ENCODE data around the gene PCDHB6.
"Not testable (repeated sequence)": the region's sequence is repeated elsewhere in the genome, so short reads cannot be mapped to it uniquely, and the experiment has no call there.

PCDHB6 gene

DNA sequence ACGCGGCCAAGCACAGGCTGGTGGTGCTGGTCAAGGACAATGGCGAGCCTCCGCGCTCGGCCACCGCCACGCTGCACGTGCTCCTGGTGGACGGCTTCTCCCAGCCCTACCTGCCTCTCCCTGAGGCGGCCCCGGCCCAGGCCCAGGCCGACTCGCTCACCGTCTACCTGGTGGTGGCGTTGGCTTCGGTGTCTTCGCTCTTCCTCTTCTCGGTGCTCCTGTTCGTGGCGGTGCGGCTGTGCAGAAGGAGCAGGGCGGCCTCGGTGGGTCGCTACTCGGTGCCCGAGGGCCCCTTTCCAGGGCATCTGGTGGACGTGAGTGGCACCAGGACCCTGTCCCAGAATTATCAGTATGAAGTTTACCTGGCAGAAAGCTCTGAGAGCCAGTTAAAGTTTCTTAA is 8.0 kb downstream of the PCDHB6 start:
- DNase-seq (ENCODE audit: low read depth in 2 of 2, low spot score in 1 of 2), result not testable (repeated sequence)

- DNase-seq (ENCODE audit: low read depth in 2 of 2, low spot score in 1 of 2), result no peak
These were observed 22.7 kb downstream of the PCDHB6 start, which contains the start of gene PCDHB7 for GRCh38 chr5:141172381-141173204. Gene PCDHB7 (plus strand): TSS chr5:141172644. CDS start chr5:141172836, 192 bp downstream.

GRCh38 chr5:141174291-141175104 is 24.6 kb downstream of the PCDHB6 start:
- DNase-seq (ENCODE audit: low read depth in 2 of 2, low spot score in 1 of 2), result not testable (repeated sequence)

DNA sequence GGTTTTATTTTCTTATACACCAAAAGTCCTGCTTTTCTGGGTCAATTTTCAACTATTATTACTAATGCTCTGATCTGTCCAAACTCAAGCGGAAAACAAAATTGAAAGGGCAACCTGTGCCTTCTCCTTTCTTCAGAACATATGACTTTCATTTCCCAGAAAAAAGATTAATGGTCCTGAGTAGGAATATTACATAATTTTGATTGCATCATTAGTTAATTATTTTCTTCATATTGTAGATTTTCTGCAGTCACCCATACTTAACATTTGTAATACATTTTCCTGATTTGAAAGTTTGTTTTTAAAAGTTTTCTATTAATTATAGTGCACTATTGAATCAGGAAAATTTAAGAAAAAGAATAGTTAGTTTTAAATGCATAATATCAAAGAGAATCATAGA is 26.1 kb downstream of the PCDHB6 start:
- no peak for DNase-seq (ENCODE audit: low read depth in 2 of 2, low spot score in 1 of 2)

DNA sequence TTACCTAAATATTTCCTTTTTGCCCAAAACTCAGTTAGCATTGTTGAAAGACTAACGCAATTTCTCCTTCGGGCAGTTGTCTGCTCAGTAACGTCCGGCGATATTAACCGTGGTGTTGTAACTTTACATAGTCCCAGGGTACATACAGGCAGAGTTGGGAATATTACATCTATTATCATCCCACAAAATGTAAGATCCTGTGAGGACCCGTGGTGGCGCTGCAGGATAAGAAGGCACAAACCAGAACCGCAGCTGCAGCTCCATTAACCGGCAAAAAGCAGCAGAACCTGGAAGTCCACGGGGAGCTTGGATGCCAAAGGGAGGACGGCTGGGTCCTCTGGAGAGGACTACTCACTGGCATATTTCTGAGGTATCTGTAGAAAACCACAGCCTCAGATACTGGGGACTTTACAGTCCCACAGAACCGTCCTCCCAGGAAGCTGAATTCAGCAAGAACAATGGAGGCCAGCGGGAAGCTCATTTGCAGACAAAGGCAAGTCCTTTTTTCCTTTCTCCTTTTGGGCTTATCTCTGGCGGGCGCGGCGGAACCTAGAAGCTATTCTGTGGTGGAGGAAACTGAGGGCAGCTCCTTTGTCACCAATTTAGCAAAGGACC is 27.8 kb downstream of the PCDHB6 start, which contains the start of gene PCDHB8:
PCDHB8 (plus strand) TSS at position 214 of the 615 bp plus-strand sequence; CDS start at position 459, 245 bp downstream.
- not testable (repeated sequence) for DNase-seq (ENCODE audit: low read depth in 2 of 2, low spot score in 1 of 2)

- DNase-seq (ENCODE audit: low read depth in 2 of 2, low spot score in 1 of 2), result not testable (repeated sequence)
These were observed 29.5 kb downstream of the PCDHB6 start for GRCh38 chr5:141179371-141179770.

DNA sequence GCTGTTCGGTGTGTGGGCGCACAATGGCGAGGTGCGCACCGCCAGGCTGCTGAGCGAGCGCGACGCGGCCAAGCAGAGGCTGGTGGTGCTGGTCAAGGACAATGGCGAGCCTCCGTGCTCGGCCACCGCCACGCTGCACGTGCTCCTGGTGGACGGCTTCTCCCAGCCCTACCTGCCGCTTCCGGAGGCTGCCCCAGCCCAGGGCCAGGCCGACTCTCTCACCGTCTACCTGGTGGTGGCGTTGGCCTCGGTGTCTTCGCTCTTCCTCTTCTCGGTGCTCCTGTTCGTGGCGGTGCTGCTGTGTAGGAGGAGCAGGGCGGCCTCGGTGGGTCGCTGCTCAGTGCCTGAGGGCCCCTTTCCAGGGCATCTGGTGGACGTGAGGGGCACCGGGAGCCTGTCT is 30.0 kb downstream of the PCDHB6 start:
- DNase-seq (ENCODE audit: low read depth in 2 of 2, low spot score in 1 of 2), result not testable (repeated sequence)

- DNase-seq (ENCODE audit: low read depth in 2 of 2, low spot score in 1 of 2), result no peak
These were observed 30.5 kb downstream of the PCDHB6 start for GRCh38 chr5:141180313-141180712.

GRCh38 chr5:141182248-141182647 is 32.4 kb downstream of the PCDHB6 start, which contains the start of gene PCDHB16:
Gene PCDHB16 (plus strand): TSS chr5:141182387. CDS start chr5:141182560, 173 bp downstream.
- DNase-seq (ENCODE audit: low read depth in 2 of 2, low spot score in 1 of 2), result no peak

- not testable (repeated sequence) for DNase-seq (ENCODE audit: low read depth in 2 of 2, low spot score in 1 of 2)
These were observed 34.4 kb downstream of the PCDHB6 start for GRCh38 chr5:141184117-141184855.

DNA sequence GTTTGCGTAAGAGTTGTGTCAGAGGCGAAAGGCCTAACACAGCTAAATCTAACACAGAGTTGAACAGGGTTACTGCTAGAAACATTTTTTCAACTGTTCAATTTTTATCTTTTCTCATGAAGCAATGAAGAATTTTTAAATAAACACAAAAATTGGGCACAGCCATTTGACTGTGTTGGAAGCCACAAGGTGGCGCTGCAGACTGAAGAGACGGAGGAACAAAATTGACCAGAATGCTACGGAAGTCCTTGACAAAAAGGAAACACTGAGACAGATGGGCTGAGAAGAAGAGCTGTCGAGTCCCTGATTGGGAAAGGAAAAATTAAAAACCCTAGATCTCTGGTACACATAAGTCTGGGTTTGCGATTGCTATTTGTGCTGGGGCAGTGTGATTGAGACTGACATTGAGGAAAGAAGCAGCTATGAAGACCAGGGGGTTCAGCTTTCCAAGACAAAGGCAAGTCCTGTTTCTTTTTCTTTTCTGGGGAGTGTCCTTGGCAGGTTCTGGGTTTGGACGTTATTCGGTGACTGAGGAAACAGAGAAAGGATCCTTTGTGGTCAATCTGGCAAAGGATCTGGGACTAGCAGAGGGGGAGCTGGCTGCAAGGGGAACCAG is 37.1 kb downstream of the PCDHB6 start, which contains the start of gene PCDHB9:
PCDHB9 (plus strand) TSS at position 265 of the 616 bp plus-strand sequence; CDS start at position 423, 158 bp downstream.
- no peak for DNase-seq (ENCODE audit: low read depth in 2 of 2, low spot score in 1 of 2)

DNA sequence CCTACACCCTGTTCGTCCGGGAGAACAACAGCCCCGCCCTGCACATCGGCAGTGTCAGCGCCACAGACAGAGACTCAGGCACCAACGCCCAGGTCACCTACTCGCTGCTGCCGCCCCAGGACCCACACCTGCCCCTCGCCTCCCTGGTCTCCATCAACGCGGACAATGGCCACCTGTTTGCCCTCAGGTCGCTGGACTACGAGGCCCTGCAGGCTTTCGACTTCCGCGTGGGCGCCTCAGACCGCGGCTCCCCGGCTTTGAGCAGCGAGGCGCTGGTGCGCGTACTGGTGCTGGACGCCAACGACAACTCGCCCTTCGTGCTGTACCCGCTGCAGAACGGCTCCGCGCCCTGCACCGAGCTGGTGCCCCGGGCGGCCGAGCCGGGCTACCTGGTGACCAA is 38.8 kb downstream of the PCDHB6 start:
- not testable (repeated sequence) for DNase-seq (ENCODE audit: low read depth in 2 of 2, low spot score in 1 of 2)

DNA sequence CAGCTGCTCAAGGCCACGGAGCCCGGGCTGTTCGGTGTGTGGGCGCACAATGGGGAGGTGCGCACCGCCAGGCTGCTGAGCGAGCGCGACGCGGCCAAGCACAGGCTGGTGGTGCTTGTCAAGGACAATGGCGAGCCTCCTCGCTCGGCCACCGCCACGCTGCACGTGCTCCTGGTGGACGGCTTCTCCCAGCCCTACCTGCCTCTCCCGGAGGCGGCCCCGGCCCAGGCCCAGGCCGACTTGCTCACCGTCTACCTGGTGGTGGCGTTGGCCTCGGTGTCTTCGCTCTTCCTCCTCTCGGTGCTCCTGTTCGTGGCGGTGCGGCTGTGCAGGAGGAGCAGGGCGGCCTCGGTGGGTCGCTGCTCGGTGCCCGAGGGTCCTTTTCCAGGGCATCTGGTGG is 39.3 kb downstream of the PCDHB6 start:
- DNase-seq (ENCODE audit: low read depth in 2 of 2, low spot score in 1 of 2), result not testable (repeated sequence)

DNA sequence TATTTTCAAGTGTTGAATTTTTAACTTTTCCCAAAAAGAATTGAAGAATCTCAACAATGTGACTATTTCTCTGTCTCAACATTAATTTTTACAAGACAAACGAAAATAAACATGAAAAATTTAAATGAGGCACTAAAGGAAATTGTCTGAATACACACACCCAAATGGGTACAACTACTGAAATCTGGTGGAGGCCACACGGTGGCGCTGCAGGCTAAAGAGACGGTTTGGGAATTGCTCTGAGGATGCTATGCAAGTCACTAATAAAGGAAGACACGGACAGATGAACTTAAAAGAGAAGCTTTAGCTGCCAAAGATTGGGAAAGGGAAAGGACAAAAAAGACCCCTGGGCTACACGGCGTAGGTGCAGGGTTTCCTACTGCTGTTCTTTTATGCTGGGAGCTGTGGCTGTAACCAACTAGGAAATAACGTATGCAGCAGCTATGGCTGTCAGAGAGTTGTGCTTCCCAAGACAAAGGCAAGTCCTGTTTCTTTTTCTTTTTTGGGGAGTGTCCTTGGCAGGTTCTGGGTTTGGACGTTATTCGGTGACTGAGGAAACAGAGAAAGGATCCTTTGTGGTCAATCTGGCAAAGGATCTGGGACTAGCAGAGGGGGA is 42.4 kb downstream of the PCDHB6 start, which contains the start of gene PCDHB10:
PCDHB10 (plus strand) TSS at position 244 of the 616 bp plus-strand sequence; CDS start at position 444, 200 bp downstream.
- no peak for DNase-seq (ENCODE audit: low read depth in 2 of 2, low spot score in 1 of 2)

- not testable (repeated sequence) for DNase-seq (ENCODE audit: low read depth in 2 of 2, low spot score in 1 of 2)
These were observed 44.5 kb downstream of the PCDHB6 start for GRCh38 chr5:141194332-141194731.

DNA sequence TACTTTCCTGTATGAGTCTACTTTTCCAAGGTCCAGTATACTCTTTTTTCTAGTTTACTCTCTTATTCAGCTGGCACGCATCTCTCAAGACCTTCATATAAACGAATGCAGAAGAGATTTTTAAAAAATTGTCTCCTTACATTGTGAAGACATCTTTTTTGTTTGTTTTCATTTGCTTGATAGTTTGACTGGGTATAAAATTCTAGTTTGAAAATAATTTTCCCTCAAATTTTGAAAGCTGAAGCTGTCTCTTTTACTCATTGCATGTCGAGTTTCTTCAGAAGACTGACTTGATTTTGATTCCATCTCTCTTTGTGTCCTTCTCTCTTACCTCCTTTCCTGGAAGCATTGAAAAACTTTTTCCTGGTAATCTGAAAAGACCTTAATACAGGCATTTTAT is 46.5 kb downstream of the PCDHB6 start:
- DNase-seq (ENCODE audit: low read depth in 2 of 2, low spot score in 1 of 2), result no peak

GRCh38 chr5:141199359-141200235 is 49.7 kb downstream of the PCDHB6 start, which contains the start of gene PCDHB11:
Gene PCDHB11 (plus strand): TSS chr5:141199627. CDS start chr5:141199775, 148 bp downstream.
- DNase-seq (ENCODE audit: low read depth in 2 of 2, low spot score in 1 of 2), result no peak

DNA sequence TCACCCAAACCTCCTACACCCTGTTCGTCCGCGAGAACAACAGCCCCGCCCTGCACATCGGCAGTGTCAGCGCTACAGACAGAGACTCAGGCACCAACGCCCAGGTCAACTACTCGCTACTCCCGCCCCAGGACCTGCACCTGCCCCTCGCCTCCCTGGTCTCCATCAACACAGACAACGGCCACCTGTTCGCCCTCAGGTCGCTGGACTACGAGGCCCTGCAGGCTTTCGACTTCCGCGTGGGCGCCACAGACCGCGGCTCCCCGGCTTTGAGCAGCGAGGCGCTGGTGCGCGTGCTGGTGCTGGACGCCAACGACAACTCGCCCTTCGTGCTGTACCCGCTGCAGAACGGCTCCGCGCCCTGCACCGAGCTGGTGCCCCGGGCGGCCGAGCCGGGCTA is 51.3 kb downstream of the PCDHB6 start:
- not testable (repeated sequence) for DNase-seq (ENCODE audit: low read depth in 2 of 2, low spot score in 1 of 2)
